Measurements from ENCODE around the gene FAM81A.
"Not testable (repeated sequence)": the region's sequence is repeated elsewhere in the genome, so short reads cannot be mapped to it uniquely, and the experiment has no call there.

Gene FAM81A

GRCh38 chr15:59428898-59429297 lies 9.1 kb upstream of the FAM81A start:
- not testable (repeated sequence) for DNase-seq

- no peak for DNase-seq
Measured at GRCh38 chr15:59432389-59432788, 5.6 kb upstream of the FAM81A start.

DNA sequence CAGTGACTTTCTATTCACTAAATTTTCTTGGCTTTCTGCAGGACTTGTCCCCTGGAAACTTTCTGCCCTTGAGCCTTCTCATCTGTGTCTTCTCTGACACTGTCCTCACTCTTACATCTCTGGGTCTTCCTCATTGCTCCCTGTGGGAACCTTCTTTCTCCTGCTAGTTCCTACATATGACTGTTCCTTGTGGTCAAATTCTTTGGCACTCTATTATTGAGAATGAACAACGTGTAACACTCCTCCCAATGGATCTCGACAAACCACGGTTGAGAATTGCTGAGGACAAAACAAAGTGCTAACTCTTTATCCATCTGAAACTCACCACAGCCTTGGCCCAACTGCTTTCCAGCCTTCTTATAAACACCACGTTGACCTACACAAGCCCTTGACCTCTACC lies 3.5 kb upstream of the FAM81A start:
- no peak for DNase-seq

DNA sequence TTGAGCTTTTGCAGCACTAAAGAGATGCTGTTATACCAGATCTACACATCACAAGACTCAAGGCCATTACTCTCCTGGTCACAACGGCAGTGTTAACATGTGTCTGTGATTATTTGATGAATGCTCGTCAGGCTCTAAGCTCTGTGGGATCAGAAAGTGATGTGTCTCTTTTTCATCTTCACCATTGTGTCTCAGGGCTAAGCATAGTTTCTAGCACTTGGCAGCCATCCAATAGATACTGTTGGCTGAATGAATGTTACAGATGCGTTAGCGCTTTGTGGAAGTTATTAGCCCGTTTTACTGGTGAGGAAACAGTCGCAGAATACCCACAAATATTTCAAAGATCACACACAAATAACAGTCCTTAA lies 1.2 kb upstream of the FAM81A start:
- DNase-seq: no peak

- no peak for DNase-seq
Measured at GRCh38 chr15:59437142-59437816, 707 bp upstream of the FAM81A start.

GRCh38 chr15:59438625-59439290 lies 772 bp downstream of the FAM81A start:
- no peak for DNase-seq

- DNase-seq: no peak
Measured at GRCh38 chr15:59439576-59439975, 1.6 kb downstream of the FAM81A start.

DNA sequence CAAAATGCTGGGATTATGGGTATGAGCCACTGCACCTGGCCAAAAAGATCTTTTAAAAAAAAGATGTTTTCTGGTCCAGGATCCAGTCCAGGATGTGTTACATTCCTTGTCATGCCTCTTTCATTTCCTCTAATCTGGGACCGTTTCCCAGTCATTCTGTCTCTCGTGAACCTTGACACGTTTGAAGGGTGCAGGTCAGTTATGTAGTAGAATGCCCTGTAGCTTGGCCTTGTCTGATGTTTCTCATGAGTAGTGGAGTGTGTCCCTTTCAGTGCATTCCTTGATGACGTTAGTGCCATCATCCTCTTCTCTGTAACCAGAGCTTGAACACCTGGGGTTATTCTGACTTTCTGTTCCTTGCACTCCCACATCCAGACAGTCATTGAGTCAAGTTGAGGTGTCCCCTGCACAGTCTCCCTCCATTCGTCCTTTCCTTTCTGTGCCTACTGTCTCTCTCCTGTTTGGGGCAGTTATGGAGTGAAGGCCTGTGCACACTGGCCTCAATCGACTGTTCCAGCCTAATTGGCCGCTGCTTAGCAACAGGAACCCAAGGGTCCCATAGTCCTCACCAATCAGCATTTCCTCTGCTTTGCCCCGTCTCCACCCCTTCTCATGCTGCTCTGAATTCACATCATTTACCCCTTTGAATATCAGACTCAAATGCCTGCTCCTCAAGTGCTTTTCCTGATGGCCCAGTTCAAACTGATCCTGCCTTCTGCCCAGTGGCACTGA lies 5.5 kb downstream of the FAM81A start:
- DNase-seq: no peak

DNA sequence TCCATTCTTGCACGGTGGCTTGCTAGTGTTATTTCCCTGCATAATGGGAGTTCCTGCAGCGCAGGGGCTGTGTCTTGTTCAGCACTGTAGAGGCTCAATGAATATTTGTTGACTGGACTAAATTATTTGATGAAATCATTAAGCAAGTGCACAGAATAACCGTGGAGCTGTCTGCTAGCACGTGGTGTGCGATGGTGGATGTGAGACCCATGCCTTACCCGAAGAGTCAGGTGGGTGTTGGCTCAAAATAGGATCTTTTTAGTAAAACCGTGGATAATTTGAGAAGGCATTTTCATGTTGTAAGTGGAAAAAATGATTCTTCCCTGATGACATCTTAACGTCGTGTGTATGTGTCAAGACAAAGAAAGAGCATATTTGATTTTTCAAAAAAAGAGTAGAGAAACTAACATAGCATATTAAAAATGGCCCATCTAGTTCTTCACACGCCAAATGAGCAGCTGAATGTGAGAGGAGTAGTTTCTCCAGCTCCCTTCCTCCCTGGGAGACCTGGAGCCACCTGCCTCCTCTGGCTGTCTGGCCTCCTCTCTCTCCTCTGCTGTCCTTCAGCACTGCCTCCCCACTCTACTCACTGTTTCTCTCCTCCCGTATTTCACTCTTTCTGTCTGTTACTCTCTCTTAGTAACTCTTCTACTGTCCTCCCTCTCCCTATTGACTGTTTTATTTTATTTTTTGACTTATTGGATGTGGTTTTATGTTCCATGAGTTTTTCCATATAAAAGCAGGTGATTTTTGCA lies 6.3 kb downstream of the FAM81A start:
- DNase-seq: no peak

- DNase-seq: no peak
Measured at GRCh38 chr15:59444980-59445545, 7.1 kb downstream of the FAM81A start.

DNA sequence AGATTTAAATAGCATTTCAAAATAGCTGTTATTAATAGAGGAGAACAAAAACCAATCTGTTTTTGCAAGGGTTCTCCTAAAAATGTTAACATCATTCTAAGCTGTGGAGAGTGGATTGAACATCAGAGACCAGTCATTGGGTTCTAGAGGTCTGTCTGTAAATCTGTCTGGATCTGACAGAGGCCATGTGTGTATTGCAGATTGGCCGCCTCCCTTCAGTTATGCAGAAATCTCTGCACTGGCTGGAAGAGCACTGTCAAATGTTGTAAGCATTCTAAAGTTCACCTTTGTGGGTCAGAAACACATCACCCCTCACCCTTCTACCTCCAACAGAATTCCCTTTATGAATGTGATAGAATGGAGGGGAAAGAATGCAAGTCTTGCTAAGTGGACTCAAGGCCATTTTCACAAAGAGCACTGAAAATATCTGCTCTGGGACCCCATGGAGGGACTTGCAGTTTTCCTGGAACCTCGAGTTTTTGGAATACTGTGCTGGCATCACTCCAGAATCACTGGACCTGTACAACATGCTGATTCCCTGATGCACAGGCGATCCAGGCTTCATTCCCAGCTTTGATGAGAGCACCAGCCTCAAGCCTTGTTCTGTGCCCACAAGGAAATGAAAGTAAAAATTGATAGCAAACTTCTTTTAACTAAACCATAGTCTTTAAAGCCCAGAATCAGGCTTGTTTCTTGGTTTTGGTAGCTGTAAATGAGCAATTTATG lies 8.4 kb downstream of the FAM81A start:
- DNase-seq: no peak

GRCh38 chr15:59447367-59447766 lies 9.4 kb downstream of the FAM81A start:
- no peak for DNase-seq

GRCh38 chr15:59448871-59449270 lies 10.9 kb downstream of the FAM81A start:
- no peak for DNase-seq

DNA sequence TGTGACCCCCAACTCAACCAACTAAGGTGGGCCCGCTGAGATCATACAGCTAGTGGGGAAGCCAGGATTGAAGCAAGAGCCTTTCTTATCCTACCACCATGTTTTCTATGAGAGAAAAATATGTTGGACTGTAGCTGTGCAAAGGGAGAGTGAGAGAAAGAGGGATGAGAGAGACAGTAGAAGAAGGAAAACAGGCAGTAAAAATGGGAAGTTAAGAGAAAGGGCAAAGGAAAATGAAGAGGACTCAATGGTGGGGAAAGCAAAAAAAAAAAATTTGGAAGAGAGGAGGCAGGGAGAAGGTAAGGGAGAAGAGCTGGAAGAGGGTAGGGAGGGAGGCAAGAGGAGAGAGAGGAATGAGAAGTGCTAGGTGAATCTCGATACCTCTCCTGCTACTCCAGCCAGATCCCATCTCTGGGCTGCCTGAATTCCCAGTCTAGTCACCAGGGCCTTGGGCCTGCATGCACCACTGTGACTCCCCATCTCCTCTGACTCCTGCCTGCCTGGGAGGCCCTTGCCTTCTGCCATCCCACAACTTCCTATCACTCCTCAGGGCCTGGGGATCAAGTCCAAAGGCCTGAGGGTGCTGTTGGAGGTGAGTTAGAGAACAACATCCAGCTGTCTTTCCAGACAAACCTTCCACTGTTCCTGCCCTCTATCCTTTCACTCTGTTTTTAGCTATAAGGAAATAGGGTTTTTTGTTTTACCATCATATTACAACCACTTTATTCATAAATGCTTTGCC lies 15.7 kb downstream of the FAM81A start:
- DNase-seq: no peak

DNA sequence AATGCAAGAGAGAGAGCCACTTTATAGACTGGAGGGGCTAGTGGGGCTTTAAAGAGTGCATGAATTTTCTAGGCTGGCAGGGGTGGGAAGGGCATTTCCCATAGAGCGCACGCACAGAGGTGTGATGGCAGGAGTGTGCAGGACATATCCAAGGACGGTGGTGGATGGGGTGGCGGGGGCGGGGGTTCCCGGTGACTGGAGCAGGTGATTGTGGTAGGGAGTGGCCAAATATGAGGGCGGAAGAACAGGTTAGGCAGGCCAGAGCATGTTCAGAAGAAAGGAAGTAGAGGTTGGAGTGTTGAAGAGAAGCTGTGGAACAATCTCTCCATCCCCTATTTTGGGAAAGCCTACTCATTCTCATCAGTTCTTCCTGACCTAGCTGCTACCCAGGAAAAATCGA lies 18.1 kb downstream of the FAM81A start:
- DNase-seq: no peak

DNA sequence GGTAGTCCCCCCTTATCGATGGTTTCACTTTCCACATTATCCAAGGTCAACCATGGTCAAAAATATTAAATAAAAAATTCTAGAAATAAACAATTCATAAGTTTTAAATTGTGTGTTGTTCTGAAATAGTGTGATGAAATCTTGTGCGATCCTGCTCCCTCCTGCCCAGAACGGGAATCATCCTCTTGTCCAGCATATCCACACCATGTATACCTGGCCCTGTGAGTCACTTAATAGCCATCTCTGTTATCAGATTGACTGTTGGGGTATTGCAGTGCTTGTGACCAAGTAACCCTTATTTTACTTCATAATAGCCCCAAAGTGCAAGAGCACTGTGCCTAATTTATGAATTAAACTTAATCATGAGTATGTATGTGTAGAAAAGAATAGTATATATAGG lies 19.1 kb downstream of the FAM81A start:
- no peak for DNase-seq

DNA sequence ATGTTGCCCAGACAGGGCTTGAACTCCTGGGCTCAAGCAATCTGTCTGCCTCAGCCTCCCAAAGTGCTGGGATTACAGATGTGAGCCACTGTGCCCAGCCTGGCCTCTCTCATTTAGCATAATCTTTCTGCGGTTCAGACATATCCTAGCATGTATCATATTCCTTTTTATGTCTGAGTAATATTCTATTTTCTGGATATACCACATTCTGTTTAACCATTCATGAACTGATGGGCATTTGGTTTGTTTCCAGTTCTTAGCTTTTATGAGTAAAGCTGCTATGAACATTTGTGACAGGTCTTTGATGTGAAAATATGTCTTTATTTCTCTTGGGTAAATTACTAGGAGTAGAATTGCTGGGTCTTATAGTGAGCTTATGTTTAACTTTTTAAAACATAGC lies 23.5 kb downstream of the FAM81A start:
- DNase-seq: no peak

- no peak for DNase-seq
Measured at GRCh38 chr15:59473226-59473625, 35.2 kb downstream of the FAM81A start.

- not testable (repeated sequence) for DNase-seq
Measured at GRCh38 chr15:59475161-59475560, 37.2 kb downstream of the FAM81A start.

GRCh38 chr15:59484399-59484798 lies 46.4 kb downstream of the FAM81A start:
- no peak for DNase-seq

- DNase-seq: no peak
Measured at GRCh38 chr15:59485036-59485435, 47.0 kb downstream of the FAM81A start.

DNA sequence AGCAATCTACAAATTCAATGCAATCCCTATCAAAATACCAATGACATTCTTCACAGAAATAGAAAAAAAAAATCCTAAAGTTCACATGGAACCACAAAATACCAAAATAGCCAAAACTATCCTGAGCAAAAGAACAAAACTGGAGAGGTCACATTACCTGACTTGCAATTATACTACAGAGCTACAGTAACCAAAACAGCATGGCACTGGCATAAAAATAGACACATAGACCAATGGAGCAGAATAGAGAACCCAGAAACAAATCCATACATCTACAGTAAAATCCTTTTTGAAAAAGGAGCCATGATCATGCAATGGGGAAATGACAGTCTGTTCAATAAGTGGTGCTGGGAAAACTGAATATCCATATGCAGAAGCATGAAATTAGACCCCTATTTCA lies 51.5 kb downstream of the FAM81A start:
- DNase-seq: not testable (repeated sequence)
